PC-3 (cell line): Measurements from ENCODE around the gene RASSF4.

Experiments
- EZH2 ChIP-seq: fragments of 300-600 bp; sonication (generic); IDR thresholded peaks from one replicate; pipeline ENCODE4 v1.6.1; 2017; ENCODE audit warnings: antibody characterized with exemption, mild to moderate bottlenecking, low read length; ENCODE audit not compliant: unreplicated experiment
- EZH2phosphoT487 ChIP-seq: fragments of 300-600 bp; sonication (generic); IDR thresholded peaks from 2 replicates; pipeline ENCODE4 v1.6.1; 2018; ENCODE audit warnings: mild to moderate bottlenecking, antibody characterized with exemption, low read length, borderline replicate concordance
- TF ChIP-seq, protein P1 (sequence below): fragments of 300-600 bp; sonication (generic); conservative IDR thresholded peaks from 2 replicates; pipeline ENCODE4 v1.5.1; 2017; ENCODE audit warnings: antibody characterized with exemption, low read depth, mild to moderate bottlenecking, low read length

- TF ChIP-seq, protein P1, sequence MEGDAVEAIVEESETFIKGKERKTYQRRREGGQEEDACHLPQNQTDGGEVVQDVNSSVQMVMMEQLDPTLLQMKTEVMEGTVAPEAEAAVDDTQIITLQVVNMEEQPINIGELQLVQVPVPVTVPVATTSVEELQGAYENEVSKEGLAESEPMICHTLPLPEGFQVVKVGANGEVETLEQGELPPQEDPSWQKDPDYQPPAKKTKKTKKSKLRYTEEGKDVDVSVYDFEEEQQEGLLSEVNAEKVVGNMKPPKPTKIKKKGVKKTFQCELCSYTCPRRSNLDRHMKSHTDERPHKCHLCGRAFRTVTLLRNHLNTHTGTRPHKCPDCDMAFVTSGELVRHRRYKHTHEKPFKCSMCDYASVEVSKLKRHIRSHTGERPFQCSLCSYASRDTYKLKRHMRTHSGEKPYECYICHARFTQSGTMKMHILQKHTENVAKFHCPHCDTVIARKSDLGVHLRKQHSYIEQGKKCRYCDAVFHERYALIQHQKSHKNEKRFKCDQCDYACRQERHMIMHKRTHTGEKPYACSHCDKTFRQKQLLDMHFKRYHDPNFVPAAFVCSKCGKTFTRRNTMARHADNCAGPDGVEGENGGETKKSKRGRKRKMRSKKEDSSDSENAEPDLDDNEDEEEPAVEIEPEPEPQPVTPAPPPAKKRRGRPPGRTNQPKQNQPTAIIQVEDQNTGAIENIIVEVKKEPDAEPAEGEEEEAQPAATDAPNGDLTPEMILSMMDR, result no peak
- TF ChIP-seq EZH2, result no peak
- no peak for TF ChIP-seq EZH2phosphoT487
These were observed 10.3 kb upstream of the RASSF4 start for GRCh38 chr10:44949127-44949802.
